Endometrial microvascular endothelial cells (primary cell): ENCODE data around the gene TCTA. TPM values are rescaled to one million over a fixed set of nuclear protein-coding genes. Genes with fewer than 3 reads are reported as not detected.

Experiments used
- in situ Hi-C: cut with HindIII; loops from 2 replicates; pipeline ENCODE4 v1.10.0; 2017; ENCODE audit warnings: low sequenced_read_pairs, low pct_unique_long_range_greater_than_20kb; ENCODE audit errors: inconsistent ontology term
- total RNA-seq: library from RNA; depleted of rRNA; stranded (reverse); fragments of >200 nt; gene quantifications from one replicate; pipeline ENCODE4 v1.2.3, GENCODE V29; 2015; ENCODE audit errors: inconsistent ontology term

Gene TCTA
- total RNA-seq, 1 donor from 2014 or later: 32.3 TPM

DNA sequence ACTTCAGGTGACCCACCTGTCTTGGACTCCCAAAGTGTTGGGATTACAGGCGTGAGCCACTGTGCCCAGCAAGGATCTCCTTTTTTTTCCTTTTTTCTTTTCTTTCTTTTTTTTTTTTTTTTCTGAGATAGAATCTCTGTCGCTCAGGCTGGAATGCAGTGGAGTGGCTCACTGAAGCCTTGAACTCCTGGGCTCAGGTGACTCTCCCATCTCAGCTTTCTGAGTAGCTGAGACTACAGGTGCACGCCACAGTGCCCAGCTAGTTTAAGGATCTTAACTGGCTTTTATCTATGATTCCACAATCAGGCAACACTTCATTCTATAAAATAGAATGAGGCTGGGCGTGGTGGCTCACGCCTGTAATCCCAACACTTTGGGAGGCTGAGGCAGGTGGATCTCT lies 33.2 kb downstream of the TCTA start:
- in situ Hi-C loops: no loop called here

DNA sequence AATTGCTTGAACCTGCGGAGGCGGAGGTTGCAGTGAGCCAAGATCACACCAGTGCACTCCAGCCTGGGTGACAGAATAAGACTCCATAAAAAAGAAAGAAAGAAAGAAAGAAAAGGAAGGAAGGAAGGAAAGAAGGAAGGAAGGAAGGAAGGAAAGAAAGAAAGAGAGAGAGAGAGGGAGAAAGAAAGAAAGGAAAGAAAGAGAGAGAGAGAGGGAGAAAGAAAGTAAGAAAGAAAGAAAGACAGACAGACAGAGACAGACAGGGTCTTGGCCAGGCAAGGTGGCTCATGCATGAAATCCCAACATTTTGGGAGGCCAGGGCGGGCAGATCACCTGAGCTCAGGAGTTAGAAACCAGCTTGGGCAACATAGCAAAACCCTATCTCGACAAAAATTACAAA lies 41.4 kb downstream of the TCTA start:
- in situ Hi-C loops: no loop called here

GRCh38 chr3:49454458-49454857 lies 42.2 kb downstream of the TCTA start:
- in situ Hi-C loops: no loop called here

GRCh38 chr3:49454898-49455681 lies 42.9 kb downstream of the TCTA start:
- in situ Hi-C loops: no loop called here

GRCh38 chr3:49456466-49456865 lies 44.2 kb downstream of the TCTA start:
- in situ Hi-C loops: no loop called here

- in situ Hi-C loops: no loop called here
Observed at GRCh38 chr3:49460188-49460890, 48.1 kb downstream of the TCTA start.

DNA sequence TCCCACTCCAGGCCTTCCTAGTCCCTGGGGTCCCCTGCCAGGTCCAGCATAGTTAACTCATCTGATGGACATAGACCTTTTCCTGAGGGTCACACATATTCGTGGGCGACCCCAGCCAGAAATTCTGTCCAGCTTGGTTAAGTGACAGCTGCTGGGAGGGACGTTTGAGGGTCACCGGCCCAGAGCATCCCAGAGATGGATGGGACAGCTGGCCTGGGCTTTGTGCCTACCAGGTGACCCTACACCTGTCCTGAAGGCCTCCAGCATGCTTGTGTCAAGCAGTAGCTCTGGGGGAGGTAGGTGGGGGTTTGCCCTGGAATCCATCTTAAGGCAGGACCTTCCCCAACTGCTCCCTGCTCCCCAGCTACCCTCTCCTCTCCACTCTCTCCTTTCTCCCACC lies 48.7 kb downstream of the TCTA start:
- in situ Hi-C loops: no loop called here

GRCh38 chr3:49461443-49462171 lies 49.4 kb downstream of the TCTA start:
- in situ Hi-C loops: no loop called here

GRCh38 chr3:49462222-49462621 lies 50.0 kb downstream of the TCTA start:
- in situ Hi-C loops: no loop called here

- in situ Hi-C loops: no loop called here
Observed at GRCh38 chr3:49465270-49466034, 53.2 kb downstream of the TCTA start.

Other genes with a start within 250 kb of the TCTA start
- gene CCDC71, start 246.1 kb upstream of the TCTA start, total RNA-seq: 26.7 TPM
- gene KLHDC8B, start 240.8 kb upstream of the TCTA start, total RNA-seq: 24.7 TPM
- 0.74 TPM for gene C3orf62, start 135.2 kb upstream of the TCTA start, total RNA-seq
- 16.7 TPM for gene USP4, start 72.4 kb upstream of the TCTA start, total RNA-seq
- gene GPX1, start 54.1 kb upstream of the TCTA start, total RNA-seq: 644 TPM
- gene RHOA, start 447 bp upstream of the TCTA start, total RNA-seq: 730 TPM
- gene AMT, start 10.1 kb downstream of the TCTA start, total RNA-seq: not detected
- 6.3 TPM for gene NICN1, start 16.9 kb downstream of the TCTA start, total RNA-seq
- 107 TPM for gene DAG1, start 57.8 kb downstream of the TCTA start, total RNA-seq
- 0.09 TPM for gene BSN, start 142.1 kb downstream of the TCTA start, total RNA-seq